Measurements from ENCODE around the gene SPINDOC.
"Not testable (repeated sequence)": the region's sequence is repeated elsewhere in the genome, so short reads cannot be mapped to it uniquely, and the experiment has no call there.

SPINDOC gene

DNA sequence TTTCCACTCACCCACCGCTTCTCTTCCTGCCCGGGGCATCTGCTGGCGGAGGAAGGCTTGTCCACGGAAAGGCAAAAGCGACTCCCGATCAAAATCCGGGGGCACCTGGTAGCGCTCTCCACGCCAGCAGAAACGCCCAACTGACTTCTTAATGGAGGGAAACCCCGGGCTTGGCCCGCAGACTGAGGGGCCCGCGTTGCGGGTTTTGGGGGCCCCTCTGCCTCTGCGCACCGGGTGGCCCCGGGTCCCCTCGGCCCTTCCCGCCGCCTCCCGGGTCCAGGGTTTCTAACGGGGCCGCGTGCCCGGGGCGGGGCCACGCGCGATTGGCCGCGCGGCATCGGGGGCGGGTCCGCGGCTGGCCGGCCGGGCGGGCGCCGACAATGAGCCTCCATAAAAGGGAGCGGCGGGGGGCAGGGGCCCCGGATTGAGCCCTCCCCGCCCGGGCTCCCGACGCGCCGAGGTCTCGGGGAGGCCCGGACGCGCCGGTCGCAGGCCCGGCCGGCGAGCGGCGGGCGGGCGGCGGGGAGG is at the start of gene SPINDOC:
SPINDOC (plus strand) TSS at position 422 of the 528 bp plus-strand sequence. CDS start 231 bp downstream, outside the sequence.
- peak; percentile 71 for DNase-seq

GRCh38 chr11:63763496-63764339 is 49.5 kb upstream of the SPINDOC start:
- DNase-seq = no peak

DNA sequence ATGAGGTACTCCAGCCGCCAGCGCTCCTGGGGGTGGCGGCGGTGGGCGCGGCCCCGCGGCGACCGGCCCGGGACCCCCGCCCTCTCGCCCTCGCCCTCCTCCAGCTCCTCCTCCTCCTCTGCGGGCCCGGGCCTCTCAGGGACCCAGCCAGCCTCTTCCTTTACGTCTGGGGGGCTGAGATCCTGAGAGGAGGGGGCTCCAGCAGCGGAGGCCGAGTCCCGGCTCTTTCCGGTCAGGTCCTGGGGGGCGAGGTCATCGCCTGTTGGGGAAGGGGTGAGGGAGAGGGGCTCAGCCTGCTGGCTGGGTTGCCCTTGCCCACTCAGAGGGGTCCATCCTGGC is 48.9 kb upstream of the SPINDOC start:
- no peak for DNase-seq

- DNase-seq = no peak
These were observed 48.3 kb upstream of the SPINDOC start for GRCh38 chr11:63764679-63765647.

GRCh38 chr11:63765688-63766241 is 47.5 kb upstream of the SPINDOC start:
- DNase-seq = no peak

DNA sequence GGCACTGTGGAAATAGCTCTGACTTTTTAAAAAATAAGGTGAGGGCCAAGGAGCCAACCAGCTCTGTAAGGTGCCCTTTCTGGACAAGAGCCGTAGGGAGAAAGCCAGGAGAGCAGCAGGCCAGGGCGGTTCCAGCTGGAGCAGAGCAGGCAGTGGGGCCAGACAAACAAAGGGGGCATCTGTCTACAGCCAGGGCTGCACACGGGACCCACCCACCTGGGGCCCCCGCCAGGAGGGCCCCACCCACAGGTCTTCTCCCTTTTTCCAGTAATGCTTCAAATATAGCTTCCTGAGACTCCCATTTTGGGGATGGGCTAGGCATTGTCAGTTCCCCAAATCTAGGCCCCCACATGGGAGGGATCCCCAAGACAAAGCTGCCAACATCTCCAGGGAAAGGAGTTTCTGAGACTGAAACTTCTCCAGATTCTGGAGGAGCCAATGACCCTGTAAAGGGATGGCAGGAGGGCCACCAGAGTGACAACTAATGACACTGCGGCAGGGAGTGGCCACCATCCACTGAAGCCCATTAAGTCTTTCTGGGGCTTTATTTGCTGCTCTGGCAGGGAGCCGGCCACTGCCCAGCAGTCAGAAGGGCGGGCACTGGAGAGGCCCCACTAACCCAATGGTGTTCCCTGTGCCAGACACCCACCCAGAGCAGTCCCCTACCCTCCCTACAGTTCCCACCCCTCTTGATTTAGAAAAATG is 46.6 kb upstream of the SPINDOC start:
- no peak for DNase-seq

DNA sequence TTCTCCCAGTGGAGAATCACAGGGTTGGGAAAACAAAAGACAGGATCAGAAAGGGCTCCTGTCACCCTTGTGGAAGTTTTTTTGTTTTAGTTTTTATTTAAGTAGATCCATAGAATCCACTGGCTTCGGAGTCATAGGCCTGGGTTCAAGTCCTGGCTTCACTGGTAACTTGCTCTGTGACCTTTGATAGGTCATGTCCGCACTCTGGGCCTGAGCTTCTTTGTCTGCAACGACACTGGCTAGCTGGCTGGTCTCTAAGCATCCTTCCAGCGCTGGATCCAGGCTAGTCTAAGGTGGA is 46.0 kb upstream of the SPINDOC start:
- DNase-seq = no peak

DNA sequence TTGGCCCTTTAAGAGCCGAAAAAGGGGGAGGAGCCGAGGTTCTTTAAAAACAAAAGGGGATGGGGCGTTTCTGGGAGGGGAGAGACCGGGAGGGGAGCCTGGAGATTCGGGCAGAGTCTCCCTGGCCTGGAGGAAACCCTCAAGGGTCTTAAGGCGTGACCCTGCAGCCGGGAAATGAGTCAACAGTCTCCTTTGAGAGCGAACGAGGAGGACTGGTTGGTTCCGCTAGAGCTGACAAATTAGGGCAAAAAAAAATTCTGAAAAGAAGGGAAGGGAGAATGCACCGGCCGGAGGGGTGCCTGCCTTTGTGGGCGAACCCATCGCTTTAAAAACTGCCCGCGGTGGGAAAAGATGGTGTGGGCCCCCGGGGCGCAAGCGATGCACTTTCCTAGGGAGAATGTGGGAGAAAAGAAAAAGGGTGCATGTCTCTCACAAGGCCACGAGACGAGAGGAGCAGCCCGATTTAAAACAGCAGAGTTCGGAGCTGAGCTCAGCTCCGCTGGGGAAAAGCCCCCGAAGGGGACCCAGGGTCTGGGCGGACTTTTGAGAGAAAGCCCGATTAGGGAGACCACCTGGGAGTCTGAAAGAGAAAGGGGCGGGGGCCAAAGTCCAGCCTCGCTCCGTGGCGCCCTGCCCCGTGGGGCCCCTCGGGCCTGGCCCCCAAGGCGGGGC is 45.6 kb upstream of the SPINDOC start:
- DNase-seq = peak; percentile 70

DNA sequence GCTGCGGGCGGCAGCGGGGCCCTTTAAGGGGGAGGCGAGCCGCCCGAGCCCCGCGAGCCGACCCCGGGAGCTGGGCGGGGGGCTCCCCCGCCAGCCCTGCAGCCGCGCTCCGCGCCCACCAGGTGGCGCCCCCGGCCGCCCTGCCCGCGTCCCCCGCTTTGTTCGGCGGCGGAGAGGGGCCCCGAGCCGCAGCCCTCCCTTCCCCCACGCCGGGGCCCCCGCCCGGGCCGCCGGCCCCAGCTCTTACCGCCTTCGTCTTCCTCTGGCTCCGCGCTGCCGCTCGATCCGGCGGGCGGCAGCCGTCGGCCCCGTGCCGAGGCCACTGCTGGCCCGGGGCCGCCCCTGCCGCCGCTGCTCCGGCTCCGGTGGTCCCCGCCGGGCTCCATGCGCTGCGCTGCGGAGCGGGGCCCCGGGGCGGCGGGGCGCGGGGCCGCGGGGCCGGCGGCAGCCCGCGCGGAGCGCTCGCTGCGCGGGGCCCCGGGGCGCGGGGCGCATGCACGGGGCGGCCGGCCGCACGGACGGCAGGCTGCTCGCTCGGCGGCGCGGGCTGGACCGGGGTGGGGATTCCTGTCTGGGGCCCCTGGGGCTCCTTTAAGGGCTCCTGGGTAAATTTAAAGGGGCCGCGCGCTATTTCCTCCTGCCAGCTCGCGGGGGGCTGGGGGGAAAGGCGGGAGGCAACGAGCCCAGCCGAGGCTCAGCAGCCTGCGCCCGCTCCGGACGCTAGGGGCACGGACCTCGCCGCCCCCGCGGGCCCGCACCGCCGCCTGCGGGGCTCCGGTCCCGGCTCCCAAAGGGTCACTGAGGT is 44.8 kb upstream of the SPINDOC start, which contains the start of gene ZFTA:
ZFTA (minus strand) TSS at position 539 of the 805 bp plus-strand sequence; CDS start at position 386, 153 bp downstream.
- peak; percentile 70 for DNase-seq

DNA sequence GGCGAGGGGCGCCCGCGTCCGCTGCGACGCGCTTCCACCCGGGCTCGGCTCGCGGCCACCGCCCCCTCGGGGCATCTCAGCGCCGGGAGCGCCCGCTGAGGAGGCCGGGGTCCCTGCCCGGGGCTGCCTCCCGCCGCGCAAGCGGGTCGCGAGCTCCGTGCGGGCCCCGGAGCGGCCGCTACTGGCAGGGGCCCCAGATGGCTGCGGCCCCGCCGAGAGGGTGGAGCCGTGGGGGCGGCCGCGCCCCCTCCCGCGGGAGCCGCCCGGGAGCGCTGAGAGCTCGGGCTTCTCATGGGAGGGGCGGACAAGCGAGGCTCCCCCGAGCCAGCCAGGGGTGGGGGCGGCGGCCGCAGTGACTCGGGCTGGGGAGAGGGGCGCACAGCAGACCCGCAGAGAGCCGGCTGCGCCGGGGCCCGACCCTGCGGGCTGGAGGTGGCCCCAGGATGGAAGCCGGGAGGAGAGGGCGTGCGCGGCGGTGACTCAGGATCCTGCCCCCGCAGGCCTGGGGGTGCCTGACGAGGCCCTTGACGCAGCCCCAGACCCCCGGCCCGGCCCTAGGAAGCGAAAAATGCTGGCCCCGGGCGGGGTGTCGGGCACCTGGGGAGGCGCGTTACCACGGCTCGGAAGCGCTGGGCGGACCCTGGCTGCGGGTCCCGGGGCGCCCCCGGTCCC is 44.1 kb upstream of the SPINDOC start:
- peak; percentile 43 for DNase-seq

- no peak for DNase-seq
These were observed 43.4 kb upstream of the SPINDOC start for GRCh38 chr11:63769714-63770455.

DNA sequence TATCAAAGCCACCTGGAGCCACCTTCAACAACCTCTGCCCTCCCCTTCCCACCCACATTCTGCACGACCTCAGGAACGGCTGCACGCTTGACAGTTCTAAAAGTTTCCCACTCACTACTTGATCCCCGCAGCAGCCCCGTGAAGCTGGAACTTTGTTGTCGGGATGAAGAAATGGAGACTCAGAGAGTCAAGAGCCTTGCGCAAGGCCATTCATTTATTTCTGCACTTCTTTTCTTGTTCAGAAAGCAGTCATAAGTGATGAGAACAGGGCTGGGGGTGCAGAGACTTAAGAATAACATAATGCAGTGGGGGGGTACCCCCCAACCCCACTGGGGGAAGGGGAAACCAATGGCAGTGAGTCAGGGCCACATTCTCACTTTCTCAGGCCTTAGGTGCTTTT is 42.5 kb upstream of the SPINDOC start:
- DNase-seq = no peak

DNA sequence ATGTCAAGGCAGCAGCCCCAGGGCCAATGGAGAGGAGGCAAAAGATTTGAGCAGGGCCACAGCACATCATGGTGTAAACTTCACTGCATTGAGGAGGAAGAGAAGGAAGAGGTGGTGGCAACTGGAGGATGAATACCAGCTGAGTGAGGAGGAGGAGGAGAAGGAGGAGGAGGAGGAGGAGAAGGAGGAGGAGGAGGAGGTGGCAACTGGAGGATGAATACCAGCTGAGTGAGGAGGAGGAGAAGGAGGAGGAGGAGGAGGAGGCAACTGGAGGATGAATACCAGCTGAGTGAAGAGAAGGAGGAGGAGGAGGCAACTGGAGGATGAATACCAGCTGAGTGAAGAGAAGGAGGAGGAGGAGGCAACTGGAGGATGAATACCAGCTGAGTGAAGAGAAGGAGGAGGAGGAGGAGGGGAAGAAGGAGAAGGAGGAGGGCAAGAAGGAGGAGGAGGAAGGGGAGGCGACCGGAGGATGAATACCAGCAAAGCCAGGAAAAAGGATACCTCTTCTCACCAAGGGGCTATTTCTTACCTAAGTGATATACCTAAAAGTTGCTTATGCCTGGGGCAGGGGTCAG is 41.4 kb upstream of the SPINDOC start:
- DNase-seq = not testable (repeated sequence)

- peak; percentile 58 for DNase-seq
These were observed 38.1 kb upstream of the SPINDOC start for GRCh38 chr11:63775191-63775590.

- DNase-seq = no peak
These were observed 34.2 kb upstream of the SPINDOC start for GRCh38 chr11:63779039-63779438.

- DNase-seq = no peak
These were observed 30.5 kb upstream of the SPINDOC start for GRCh38 chr11:63782749-63783148.

DNA sequence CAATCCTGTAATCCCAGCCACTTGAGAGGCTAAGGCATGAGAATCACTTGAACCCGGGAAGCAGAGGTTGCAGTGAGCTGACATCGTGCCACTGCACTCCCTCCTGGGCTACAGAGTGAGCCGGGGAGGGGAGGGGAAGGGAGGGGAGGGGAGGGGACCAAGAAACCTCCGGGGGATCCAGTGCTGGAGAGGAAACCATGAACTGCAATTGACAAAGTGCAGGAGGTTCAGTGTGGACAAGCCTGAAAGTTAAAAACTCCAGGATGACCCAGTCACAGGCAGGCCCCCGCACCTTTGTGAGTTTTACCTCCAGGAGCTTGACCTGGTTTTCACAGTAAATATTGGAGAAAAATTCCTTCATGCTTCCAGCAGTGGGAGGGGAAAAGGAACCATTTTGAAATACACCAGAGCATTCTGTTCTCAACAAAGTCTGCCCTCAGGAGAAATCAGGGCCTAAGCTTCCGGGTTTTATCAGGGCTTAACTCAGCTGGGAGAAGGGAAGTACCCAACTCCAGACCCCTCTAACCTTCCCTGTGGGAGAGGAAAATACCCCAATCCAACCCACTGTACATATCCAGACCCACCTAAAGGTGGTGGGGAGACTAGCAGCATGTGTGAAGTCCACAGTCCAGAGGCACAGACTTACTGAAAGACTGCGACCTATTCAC is 29.2 kb upstream of the SPINDOC start:
- no peak for DNase-seq

GRCh38 chr11:63785823-63786222 is 27.4 kb upstream of the SPINDOC start:
- no peak for DNase-seq
